GM19468 (cell line): ENCODE results near the gene NCKAP5.

ENCODE experiments used
- ATAC-seq: cut with Tn5 transposase; IDR thresholded peaks from one replicate; pipeline ENCODE4 v1.9.1; 2021; ENCODE audit warnings: mild to moderate bottlenecking, moderate library complexity, moderate number of reproducible peaks; ENCODE audit not compliant: unreplicated experiment; ENCODE audit errors: extremely low read depth

The NCKAP5 gene

GRCh38 chr2:132646540-132647108 is 921.6 kb downstream of the NCKAP5 start:
- ATAC-seq, result no peak

GRCh38 chr2:132645722-132646539 is 922.3 kb downstream of the NCKAP5 start:
- no peak for ATAC-seq

DNA sequence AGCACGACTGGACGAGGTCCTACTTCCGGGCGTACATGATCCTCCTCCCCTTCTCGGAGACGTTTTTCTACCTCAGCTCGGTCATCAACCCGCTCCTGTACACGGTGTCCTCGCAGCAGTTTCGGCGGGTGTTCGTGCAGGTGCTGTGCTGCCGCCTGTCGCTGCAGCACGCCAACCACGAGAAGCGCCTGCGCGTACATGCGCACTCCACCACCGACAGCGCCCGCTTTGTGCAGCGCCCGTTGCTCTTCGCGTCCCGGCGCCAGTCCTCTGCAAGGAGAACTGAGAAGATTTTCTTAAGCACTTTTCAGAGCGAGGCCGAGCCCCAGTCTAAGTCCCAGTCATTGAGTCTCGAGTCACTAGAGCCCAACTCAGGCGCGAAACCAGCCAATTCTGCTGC is 923.1 kb downstream of the NCKAP5 start:
- no peak for ATAC-seq

GRCh38 chr2:132642415-132642814 is 925.8 kb downstream of the NCKAP5 start:
- ATAC-seq, result no peak

DNA sequence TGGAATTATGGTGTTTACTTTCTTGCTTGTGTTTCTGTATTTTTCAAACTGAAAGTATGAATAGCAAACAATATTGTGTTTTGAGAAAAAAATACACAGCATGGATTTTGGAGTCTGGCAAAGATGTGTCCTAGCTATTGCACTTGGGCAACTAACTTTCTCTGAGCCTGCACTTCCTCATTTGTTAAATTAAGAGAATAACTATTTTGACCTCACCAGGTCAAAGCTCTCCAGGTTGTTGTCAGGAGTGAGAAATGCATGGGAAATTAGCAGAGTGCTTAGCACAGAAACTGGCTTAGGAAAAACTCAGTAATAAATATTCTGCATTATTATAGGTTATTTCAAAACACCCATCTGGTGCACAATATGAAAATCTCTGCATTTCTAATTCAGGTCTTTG is 926.4 kb downstream of the NCKAP5 start:
- no peak for ATAC-seq

- ATAC-seq, result no peak
Measured at GRCh38 chr2:132640116-132640515, 928.1 kb downstream of the NCKAP5 start.

- ATAC-seq, result no peak
Measured at GRCh38 chr2:132638313-132639040, 929.8 kb downstream of the NCKAP5 start.

DNA sequence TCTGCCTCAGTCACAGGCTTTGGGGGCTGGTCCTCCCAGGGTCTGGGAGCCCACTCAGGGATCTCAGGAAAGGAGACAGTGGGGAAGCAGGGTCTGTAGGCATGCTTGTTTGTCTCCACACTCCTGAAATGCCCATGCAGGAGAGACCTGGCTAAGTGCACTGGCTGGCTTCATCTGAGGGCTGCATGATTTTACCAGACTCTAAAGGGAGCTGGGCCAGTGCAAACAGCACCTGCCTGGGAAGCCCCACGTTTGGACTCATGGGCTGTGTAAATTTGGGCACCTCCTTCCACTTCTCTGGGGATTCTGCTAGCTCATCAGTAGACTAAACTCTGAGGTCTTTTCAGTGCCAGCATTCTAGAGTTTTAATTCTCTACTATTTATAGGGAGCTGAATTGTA is 931.9 kb downstream of the NCKAP5 start:
- no peak for ATAC-seq

DNA sequence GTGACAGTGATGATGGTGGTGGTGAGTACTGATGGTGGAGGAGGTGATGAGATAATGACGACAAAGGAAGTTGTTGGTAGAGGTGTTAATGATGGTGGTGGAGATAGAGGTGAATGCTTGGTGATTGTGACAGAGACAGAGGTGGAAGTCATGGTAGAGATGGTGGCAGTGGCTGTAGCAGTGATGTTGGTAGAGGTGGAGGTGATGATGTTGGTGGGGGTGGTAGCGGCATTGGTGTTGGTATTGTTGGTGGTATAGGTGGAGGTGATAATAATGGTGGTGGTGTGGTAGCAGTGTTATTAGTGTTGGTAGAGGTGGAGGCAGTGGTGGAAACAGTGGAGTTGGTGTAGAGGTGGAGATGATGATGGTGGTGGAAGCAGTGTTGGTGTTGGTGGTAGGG is 934.6 kb downstream of the NCKAP5 start:
- ATAC-seq, result no peak

GRCh38 chr2:132632000-132632649 is 936.1 kb downstream of the NCKAP5 start:
- no peak for ATAC-seq

GRCh38 chr2:132627536-132627935 is 940.7 kb downstream of the NCKAP5 start:
- no peak for ATAC-seq

DNA sequence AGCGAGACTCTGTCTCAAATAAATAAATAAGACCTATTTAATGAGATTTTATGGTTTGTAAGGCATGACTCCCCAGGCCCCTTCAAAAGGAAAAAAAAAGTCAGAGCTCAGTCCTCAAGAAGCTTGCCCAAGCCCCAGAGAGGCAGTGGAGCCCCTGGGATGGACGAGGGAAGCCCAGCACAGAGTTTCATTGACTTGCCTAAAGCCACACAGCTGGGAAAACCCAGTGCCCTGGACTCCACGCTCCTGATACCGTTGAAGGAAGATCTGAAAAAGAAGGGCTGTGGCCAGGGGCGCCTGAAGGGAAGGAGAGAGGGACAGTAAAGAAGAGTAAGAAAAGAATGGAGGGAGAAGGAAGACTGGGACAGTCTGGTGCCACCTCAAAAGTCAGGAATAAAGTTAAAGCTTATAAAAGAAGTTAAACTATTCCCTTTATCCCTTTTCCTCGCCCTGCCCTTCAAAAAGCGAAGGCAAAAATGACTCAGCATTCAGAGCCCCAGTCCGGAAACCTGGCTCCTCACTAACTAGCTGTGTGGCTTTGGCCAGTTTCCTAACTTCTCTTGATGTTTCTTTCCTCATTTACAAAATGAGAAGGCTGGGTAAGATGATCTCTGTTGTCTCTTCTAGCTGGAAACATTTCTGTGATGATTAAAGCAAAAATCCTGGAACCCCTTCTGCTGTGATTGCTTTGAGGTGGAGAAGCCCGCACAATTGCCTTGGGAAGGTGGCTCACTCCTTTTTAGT is 945.0 kb downstream of the NCKAP5 start:
- no peak for ATAC-seq
